ENCODE measurements around the gene ZCCHC7. TPM values are rescaled to one million over a fixed set of nuclear protein-coding genes. Genes with fewer than 3 reads are reported as not detected.

Gene ZCCHC7
- total and polyA plus RNA-seq, 2 of the 8 experiments (the other 6 are each of a cell fraction or from before 2014, with no cell fraction given) = 12.2 to 27.5 TPM

DNA sequence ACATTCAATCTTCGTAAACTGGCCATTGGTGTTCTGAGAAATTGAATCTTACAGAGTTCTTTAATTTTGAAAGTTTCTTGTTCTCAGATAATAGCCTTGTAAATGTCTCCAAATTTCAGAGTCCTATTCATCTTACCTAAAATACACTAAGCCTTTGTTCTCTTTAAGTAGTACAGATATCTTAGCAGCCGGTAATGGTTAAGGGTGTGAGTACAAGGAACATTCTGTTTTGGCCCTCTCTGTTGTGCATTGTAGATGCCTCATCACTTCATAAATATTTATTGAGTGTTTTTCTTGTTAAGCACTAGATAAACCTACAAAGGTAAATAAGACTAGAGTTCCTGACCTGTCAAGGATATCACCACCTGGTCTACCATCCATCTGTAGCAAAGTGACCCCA lies 35.2 kb downstream of the ZCCHC7 start:
- no peaks in the 10 kb centered on the region for H3K23me2 ChIP-seq (ENCODE audit: low read depth, low read length)
- no peaks in the 10 kb centered on the region for H3K4me1 ChIP-seq (replicated peaks in 1 of 4; ENCODE audit: control insufficient read depth in 3 of 4, insufficient read depth in 4 of 4, low read length in 3 of 4)
- H3K4me2 ChIP-seq (ENCODE audit: insufficient read depth in 1 of 2, low read depth in 2 of 2, low read length in 2 of 2) = no peak overlapping the region
- H3K14ac ChIP-seq (ENCODE audit: insufficient read length) = no peak overlapping the region
- no peaks in the 10 kb centered on the region for H4K20me1 ChIP-seq (replicated peaks in 1 of 2; ENCODE audit: control insufficient read depth in 1 of 2, insufficient read depth in 2 of 2, low read length in 2 of 2)
- H3K9me3 ChIP-seq (ENCODE audit: insufficient read depth in 2 of 2, low read depth in 1 of 2, low read length in 1 of 2) = no peaks in the 10 kb centered on the region; a peak in 1 of 4 replicates
- no peak overlapping the region for H3K9ac ChIP-seq (replicated peaks in 1 of 4; ENCODE audit: extremely low read depth in 1 of 4, low read depth in 3 of 4, low read length in 3 of 4)
- FAIRE-seq (no peak), DNase-seq (ENCODE audit: low read depth in 1 of 2, low spot score in 2 of 2) (no peak)
- H2BK120ac ChIP-seq (replicated peaks; ENCODE audit: low read depth, low read length) = no peak overlapping the region
- WGBS, 2 experiments (ENCODE audit: extremely low coverage in 1 of 2, insufficient coverage in 1 of 2, insufficient read length in 1 of 2, insufficient replicate concordance in 2 of 2, low coverage in 1 of 2, low lambda C conversion rate in 2 of 2, missing lambda C conversion rate in 1 of 2) = 94% methylated on average over 2 of the region's 2 CpGs; no CpG with 5 or more reads in 1 of the 2 experiments
- no peak overlapping the region for H3K4me3 ChIP-seq (ENCODE audit: extremely low read depth in 1 of 4, insufficient read depth in 2 of 4, low read depth in 3 of 4, low read length in 4 of 4)
- H3K79me1 ChIP-seq (ENCODE audit: low read depth, low read length) = no peaks in the 10 kb centered on the region; the same call in 1 of the 2 replicates
- H2AFZ ChIP-seq (ENCODE audit: low read length) = no peak overlapping the region
- H3K27ac ChIP-seq (ENCODE audit: low read depth, low read length) = no peak overlapping the region
- H4K8ac ChIP-seq (ENCODE audit: extremely low read depth, insufficient read depth, low read length) = no peak overlapping the region
- H3K27me3 ChIP-seq (replicated peaks in 1 of 4; ENCODE audit: control insufficient read depth in 3 of 4, extremely low read depth in 1 of 4, insufficient read depth in 3 of 4, low read length in 3 of 4) = no peaks in the 10 kb centered on the region
- no peak overlapping the region for H3K23ac ChIP-seq (ENCODE audit: insufficient read length)
- H3K79me2 ChIP-seq (ENCODE audit: control insufficient read depth in 1 of 2, insufficient read depth in 2 of 2, low read length in 2 of 2) = peaks cover 0 to 7% of the 10 kb centered on the region in 2 experiments; a peak in 2 of 4 replicates
- H3K56ac ChIP-seq (replicated peaks; ENCODE audit: insufficient read length, low read depth, low read length) = no peak overlapping the region
- no peak overlapping the region for H2BK15ac ChIP-seq (ENCODE audit: low read length)
- no peak overlapping the region for H4K91ac ChIP-seq (replicated peaks; ENCODE audit: insufficient read length, low read length)
- ChIA-PET CTCF (ENCODE audit: partially characterized antibody) (interaction anchor here (0.7 to 1.0 kb wide), 2 partner anchors 23 to 99 kb away, joined by 3 read pairs; no protein-coding TSS in a partner anchor), POLR2A (ENCODE audit: partially characterized antibody) (no interaction called here)
- no peak overlapping the region for H2BK20ac ChIP-seq (ENCODE audit: low read length)
- no peak overlapping the region for H2AK5ac ChIP-seq (ENCODE audit: low read depth, low read length)
- no peak overlapping the region for H3K4ac ChIP-seq (replicated peaks; ENCODE audit: insufficient read length, low read depth, low read length)
- 0 out of 8 replicates have a peak, but pooled peaks cover 0 to 3% (median 0%) of the 10 kb centered on the region in 4 experiments for H3K36me3 ChIP-seq (ENCODE audit: control insufficient read depth in 2 of 4, insufficient read depth in 4 of 4, low read length in 3 of 4)
- H2BK5ac ChIP-seq (ENCODE audit: low read depth, low read length) = no peak overlapping the region
- H3K18ac ChIP-seq (ENCODE audit: extremely low read depth, low read length) = no peak overlapping the region
- H4K5ac ChIP-seq (ENCODE audit: insufficient read length, low read depth, low read length) = no peak overlapping the region
- no peak overlapping the region for H2BK12ac ChIP-seq (ENCODE audit: low read depth, low read length)
- TF ChIP-seq HDAC2 (IDR thresholded peaks at IDR 0.05; ENCODE audit: borderline replicate concordance in 1 of 2, low read depth in 2 of 2, low read length in 2 of 2) (no peak), EP300 (IDR thresholded peaks at IDR 0.05; ENCODE audit: borderline replicate concordance in 1 of 2, low read depth in 2 of 2, low read length in 2 of 2) (no peak), CTCF (IDR thresholded peaks at IDR 0.05; ENCODE audit: control extremely low read depth in 1 of 3, insufficient read depth in 1 of 3, low read depth in 1 of 3, low read length in 3 of 3) (no peak), TAF7 (optimal IDR thresholded peaks at IDR 0.05; ENCODE audit: borderline replicate concordance, low read depth, low read length) (no peak), BCL11A (IDR thresholded peaks at IDR 0.05; ENCODE audit: low read depth in 2 of 2, low read length in 2 of 2) (no peak), SP2 (IDR thresholded peaks at IDR 0.05; ENCODE audit: low read length) (no peak), TAF1 (IDR thresholded peaks at IDR 0.05; ENCODE audit: low read depth, low read length) (no peak), JUND (IDR thresholded peaks at IDR 0.05; ENCODE audit: low read length) (no peak)
